ENCODE measurements around the gene TCEAL1.

GRCh38 chrX:103628386-103629317 is at the start of gene TCEAL1:
- TF ChIP-seq CTCF (IDR thresholded peaks at IDR 0.05) (no peak), POLR2A (IDR thresholded peaks at IDR 0.05) (no peak)
